Measurements from ENCODE around the gene OCA2.

GRCh38 chr15:28105224-28105791 is 6.2 kb upstream of the OCA2 start:
- TF ChIP-seq ZNF841 (CRISPR knock-in tag; IDR thresholded peaks at IDR 0.05; ENCODE audit: borderline replicate concordance) = no peak
- TF ChIP-seq ZBTB4 (CRISPR knock-in tag; IDR thresholded peaks at IDR 0.05; ENCODE audit: borderline replicate concordance) = no peak
- no peak for TF ChIP-seq RBAK (CRISPR knock-in tag; IDR thresholded peaks at IDR 0.05)
- no peak for TF ChIP-seq TCF7 (IDR thresholded peaks at IDR 0.05; ENCODE audit: low read depth)
- no peak for TF ChIP-seq EP300 (IDR thresholded peaks at IDR 0.05; ENCODE audit: low read depth in 2 of 2, low read length in 2 of 2)
- no peak for TF ChIP-seq EP300 (CRISPR knock-in tag; IDR thresholded peaks at IDR 0.05; ENCODE audit: borderline replicate concordance)
- no peak for TF ChIP-seq ARID2 (CRISPR knock-in tag; IDR thresholded peaks at IDR 0.05; ENCODE audit: borderline replicate concordance)
- TF ChIP-seq SMAD1 (CRISPR knock-in tag; IDR thresholded peaks at IDR 0.05; ENCODE audit: borderline replicate concordance, low read depth) = no peak

Data from HepG2 (cell line).